Fibroblast of pulmonary artery (primary cell): ENCODE measurements around the gene BCL3.

Experiments
- DNase-seq: peaks from one replicate; pipeline ENCODE4 v3.0.0-alpha.2; 2010; ENCODE audit warnings: low read depth
- H3K4me3 ChIP-seq: replicated peaks from 2 replicates; pipeline ENCODE4 v1.5.1; 2011; ENCODE audit warnings: low read depth, mild to moderate bottlenecking, control low read depth, low read length, moderate library complexity
- TF ChIP-seq, protein P1 (sequence below): IDR thresholded peaks from 2 replicates; pipeline ENCODE4 v1.5.1; 2011; ENCODE audit warnings: mild to moderate bottlenecking, control low read depth, low read length, inconsistent platforms; ENCODE audit errors: missing control alignments

BCL3 gene

DNA sequence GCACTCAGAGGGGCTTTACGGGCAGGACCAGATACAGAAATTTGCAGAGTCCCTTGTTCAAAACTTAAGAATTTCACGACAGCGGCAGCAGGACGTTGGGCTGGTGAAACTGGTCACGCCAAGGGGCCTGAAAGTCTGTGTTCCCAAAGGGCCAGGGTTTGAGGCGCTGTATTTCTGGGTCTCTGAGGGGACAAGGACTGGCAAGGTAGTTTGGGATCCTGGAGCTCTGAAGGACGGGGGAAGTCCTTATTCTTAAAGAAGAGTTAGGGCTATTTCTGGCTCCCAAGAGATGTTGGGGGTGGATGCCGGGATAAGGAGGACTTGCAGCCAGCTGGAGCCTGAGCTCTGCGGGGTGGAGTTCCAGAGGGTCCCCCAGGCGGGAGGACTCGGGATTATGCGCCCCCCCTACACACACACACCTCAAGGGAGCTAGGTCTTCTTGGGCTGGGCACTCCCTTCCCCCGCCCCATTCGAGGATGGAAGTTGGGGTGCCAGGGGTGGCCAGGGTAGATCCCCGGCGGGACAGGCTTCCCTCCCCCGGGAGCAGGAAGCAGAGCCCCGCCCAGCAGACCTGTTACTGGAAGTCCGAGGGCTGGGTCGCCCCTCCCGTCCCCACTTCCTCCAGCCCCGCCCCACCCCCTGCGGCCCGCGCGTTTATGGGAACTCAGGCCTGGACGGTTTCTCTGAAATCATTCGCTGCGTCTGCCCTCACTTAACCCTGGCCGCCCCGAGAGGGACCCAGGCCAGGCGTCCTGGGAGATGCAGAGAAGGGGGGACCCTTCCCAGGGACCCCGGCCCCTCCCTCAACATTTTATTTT is 5.6 kb downstream of the BCL3 start:
- DNase-seq = peak; percentile 90
- H3K4me3 ChIP-seq = peak overlapping the region; percentile 93
- TF ChIP-seq, protein P1, sequence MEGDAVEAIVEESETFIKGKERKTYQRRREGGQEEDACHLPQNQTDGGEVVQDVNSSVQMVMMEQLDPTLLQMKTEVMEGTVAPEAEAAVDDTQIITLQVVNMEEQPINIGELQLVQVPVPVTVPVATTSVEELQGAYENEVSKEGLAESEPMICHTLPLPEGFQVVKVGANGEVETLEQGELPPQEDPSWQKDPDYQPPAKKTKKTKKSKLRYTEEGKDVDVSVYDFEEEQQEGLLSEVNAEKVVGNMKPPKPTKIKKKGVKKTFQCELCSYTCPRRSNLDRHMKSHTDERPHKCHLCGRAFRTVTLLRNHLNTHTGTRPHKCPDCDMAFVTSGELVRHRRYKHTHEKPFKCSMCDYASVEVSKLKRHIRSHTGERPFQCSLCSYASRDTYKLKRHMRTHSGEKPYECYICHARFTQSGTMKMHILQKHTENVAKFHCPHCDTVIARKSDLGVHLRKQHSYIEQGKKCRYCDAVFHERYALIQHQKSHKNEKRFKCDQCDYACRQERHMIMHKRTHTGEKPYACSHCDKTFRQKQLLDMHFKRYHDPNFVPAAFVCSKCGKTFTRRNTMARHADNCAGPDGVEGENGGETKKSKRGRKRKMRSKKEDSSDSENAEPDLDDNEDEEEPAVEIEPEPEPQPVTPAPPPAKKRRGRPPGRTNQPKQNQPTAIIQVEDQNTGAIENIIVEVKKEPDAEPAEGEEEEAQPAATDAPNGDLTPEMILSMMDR = no peak

DNA sequence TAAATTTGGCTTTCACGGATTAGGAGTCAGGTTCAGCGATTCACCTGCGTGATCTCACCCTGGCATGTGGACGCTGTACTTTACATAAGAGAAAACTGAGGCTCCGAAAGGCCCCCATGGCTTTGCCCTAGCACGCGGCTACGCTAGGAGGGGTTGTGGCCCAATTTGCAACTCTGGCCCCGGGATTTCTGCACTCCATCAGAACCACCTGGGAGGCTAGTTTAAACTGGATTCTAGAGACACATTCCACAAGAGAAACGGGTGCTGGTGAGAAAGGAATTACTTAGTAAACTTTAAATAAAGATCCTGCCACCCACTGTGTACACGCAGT is 6.2 kb downstream of the BCL3 start:
- TF ChIP-seq, protein P1 = no peak
- peak overlapping the region; percentile 93 for H3K4me3 ChIP-seq
- no peak for DNase-seq

DNA sequence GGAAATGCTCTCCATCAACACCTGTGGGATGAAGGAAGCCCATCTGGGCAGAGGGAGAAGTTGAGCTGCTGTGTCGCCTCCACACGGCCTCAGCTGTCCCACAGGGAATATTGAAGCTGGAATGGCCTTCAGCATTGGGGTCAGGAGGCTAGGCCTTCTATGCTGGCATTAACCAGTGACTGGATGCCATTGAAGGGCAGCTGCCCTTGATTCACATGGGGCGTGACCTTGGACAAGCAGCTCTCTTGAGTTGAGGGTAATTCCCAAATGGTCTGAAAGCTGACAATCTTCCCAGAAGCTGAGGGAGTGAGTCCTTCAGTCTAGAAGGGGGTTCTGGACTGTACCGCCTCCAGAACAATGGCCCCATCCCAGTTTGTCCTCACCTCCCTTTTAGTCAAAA is 6.7 kb downstream of the BCL3 start:
- no peak overlapping the region for H3K4me3 ChIP-seq
- DNase-seq = no peak
- TF ChIP-seq, protein P1 = no peak

DNA sequence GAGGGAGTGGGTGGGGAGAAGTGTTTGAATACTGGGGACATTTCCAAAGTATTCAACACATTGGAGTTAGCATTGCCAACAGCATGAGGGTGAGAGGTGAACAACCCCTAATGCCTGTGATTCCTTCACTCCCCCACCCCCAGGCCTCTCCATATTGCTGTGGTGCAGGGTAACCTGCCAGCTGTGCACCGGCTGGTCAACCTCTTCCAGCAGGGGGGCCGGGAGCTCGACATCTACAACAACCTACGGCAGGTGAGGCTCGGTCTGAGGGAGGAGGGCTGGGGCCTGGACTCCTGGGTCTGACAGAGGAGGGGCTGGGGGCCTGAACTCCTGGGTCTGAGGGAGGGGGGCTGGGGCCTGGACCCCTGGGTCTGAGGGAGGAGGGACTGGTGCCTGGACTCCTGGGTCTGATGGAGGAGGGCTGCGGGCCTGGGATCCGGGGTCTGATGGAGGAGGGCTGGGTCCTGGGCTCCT is 7.6 kb downstream of the BCL3 start:
- DNase-seq = no peak
- TF ChIP-seq, protein P1 = no peak
- no peak overlapping the region for H3K4me3 ChIP-seq

DNA sequence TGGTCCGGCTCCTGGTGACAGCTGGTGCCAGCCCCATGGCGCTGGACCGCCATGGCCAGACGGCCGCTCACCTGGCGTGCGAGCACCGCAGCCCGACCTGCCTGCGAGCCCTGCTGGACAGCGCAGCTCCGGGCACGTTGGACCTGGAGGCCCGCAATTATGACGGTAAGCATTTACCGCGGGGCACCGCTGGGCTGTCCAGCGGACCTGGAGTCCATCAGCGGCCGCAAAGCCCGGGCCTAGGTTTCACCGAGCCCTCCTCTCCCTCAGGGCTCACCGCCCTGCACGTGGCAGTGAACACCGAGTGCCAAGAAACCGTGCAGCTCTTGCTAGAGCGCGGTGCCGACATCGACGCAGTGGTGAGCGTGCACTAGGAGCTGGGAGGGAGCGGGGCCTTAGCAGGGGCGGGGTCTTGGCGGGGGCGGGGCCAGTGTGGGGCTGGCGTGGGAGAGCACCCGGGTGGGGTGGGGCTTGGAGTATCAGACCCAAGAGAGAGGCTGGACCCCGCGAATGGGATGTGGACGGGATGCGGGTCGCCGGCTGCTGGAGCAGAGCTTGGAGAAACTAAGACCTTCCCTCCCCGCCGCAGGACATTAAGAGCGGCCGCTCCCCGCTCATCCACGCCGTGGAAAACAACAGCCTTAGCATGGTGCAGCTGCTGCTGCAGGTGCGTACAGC is 8.7 kb downstream of the BCL3 start:
- TF ChIP-seq, protein P1 = no peak
- peak; percentile 77 for DNase-seq
- H3K4me3 ChIP-seq = peak overlapping the region; percentile 47

DNA sequence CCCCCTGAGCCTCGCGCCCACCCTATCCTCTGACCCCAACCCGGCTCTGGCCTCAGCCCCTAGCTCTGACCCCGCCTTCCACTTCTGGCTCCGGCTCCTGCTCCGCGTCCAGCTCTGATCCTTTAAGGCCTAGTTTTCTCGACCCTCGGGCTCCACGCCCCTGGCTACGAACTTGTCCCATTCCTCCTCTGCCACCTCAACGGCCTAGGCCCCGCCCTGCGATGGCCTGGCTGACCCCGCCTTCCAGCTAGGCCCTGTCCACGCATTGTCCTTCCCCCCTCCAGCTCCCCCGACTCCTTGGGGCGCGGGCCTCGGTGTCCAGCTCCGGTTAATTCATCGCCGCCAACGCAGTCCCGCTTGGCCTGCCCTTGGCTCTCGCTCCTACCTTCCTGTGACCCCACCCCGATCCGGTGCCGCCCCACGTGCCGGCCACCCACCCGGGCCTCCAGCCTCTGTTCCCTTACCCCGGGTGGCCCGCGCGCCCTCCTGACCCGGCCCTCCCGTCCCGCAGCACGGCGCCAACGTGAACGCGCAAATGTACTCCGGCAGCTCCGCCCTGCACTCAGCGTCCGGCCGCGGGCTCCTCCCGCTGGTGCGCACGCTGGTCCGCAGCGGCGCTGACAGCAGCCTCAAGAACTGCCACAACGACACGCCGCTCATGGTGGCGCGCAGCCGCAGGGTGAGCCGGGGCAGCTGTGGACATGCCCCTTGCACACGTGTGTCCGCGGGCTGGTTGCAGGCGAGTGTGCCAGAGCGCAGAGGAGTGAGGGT is 9.4 kb downstream of the BCL3 start:
- peak; percentile 56 for DNase-seq
- H3K4me3 ChIP-seq = peak overlapping the region; percentile 47
- TF ChIP-seq, protein P1 = no peak
